Measurements from ENCODE around the gene EXD1. TPM values are rescaled to one million over a fixed set of nuclear protein-coding genes. Genes with fewer than 3 reads are reported as not detected.
"Not testable (repeated sequence)": the region's sequence is repeated elsewhere in the genome, so short reads cannot be mapped to it uniquely, and the experiment has no call there.

EXD1 gene, protein sequence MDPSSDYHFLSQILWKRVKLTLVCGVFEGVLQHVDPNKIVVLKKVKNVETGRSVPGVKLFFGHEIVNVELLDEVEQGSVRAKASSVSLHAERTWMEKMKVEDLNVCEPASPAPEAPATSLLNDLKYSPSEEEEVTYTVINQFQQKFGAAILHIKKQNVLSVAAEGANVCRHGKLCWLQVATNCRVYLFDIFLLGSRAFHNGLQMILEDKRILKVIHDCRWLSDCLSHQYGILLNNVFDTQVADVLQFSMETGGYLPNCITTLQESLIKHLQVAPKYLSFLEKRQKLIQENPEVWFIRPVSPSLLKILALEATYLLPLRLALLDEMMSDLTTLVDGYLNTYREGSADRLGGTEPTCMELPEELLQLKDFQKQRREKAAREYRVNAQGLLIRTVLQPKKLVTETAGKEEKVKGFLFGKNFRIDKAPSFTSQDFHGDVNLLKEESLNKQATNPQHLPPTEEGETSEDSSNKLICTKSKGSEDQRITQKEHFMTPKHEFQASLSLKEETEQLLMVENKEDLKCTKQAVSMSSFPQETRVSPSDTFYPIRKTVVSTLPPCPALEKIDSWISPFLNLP
- not detected for polyA plus RNA-seq

DNA sequence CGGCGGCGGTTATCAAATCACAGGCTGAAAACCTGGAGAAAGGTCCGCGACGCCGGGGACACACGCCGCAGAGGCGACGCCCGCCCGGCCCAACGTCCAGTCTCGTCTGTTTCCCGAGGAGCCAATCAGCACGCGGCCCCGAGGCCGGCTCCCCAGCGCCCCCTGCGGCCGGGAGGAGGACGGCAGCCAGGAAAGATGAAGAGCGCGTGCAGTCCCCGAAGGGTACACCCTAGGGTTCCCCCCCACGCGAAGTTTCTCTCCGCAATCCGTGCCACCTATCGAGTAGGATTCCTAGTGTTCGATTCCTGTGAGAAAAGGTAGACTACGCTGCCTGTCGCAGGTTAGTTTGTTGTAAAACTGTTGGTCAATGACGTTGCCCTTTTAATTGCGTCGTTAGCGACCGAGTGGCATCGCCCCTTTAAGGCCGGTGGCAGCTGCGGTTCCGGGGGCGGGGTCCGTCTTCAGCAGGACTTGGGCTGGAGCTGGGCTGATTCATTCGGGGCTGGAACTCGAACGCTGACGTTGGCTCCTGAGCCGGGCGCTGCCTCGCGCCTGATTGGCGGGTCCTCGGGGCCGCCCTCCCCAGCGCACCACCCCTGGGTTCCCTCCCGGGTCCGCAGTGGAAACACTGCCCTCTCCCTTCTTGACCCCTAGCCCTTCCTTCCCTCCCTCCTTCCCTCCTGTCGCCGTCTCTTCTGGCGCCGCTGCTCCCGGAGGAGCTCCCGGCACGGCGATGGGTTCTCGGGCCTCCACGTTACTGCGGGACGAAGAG lies at the start of gene EXD1, which contains the start of gene CHP1:
EXD1 (minus strand) TSS at position 108 of the 772 bp plus-strand sequence. CDS start 4,182 bp downstream, outside the sequence.
CHP1 (plus strand) TSS at position 619 of the 772 bp plus-strand sequence; CDS start at position 734, 115 bp downstream.
- H3K9me3 Mint-ChIP-seq = no peaks in the 10 kb centered on the region
- H3K4me3 Mint-ChIP-seq = peak within 1 kb of the TSS; percentile 92 to 95 (median 93)
- H3K36me3 Mint-ChIP-seq = no peaks in the 10 kb centered on the region
- peak within 1 kb of the TSS; percentile 81 to 92 (median 89) for H3K27ac Mint-ChIP-seq
- peaks cover 17 to 24% (median 18%) of the 10 kb centered on the region in 3 donors for H3K4me1 Mint-ChIP-seq
- H3K27me3 Mint-ChIP-seq = no peaks in the 10 kb centered on the region

GRCh38 chr15:41279535-41280283 lies 49.2 kb upstream of the EXD1 start:
- H3K9me3 Mint-ChIP-seq = no peaks in the 10 kb centered on the region
- no peaks in the 10 kb centered on the region for H3K27me3 Mint-ChIP-seq
- H3K4me3 Mint-ChIP-seq = no peak overlapping the region
- peaks cover 6 to 14% (median 11%) of the 10 kb centered on the region in 3 donors for H3K4me1 Mint-ChIP-seq
- H3K36me3 Mint-ChIP-seq = peaks cover 7% of the 10 kb centered on the region
- H3K27ac Mint-ChIP-seq = peak overlapping the region in 1 of 3 donors; percentile 6

DNA sequence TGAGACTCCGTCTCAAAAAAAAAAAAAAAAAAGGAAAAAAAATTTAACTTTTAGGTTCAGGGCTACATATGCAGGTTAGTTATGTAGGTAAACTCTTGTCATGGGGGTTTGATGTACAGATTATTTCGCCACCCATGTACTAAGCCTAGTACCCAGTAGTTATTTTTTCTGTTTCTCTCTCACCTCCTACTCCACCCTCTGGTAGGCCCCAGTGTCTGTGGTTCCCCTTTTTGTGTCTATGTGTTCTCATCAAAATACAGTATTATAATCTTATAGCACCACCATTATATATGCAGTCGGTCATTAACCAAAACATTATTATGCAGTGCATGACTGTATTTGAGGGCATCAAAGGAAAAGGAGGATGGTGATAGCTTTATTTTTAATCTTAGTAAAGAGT lies 47.8 kb upstream of the EXD1 start:
- H3K36me3 Mint-ChIP-seq = peaks cover 10% of the 10 kb centered on the region
- peaks cover under 1 to 7% (median 2%) of the 10 kb centered on the region in 3 donors for H3K4me1 Mint-ChIP-seq
- H3K27me3 Mint-ChIP-seq = no peaks in the 10 kb centered on the region
- no peak overlapping the region for H3K27ac Mint-ChIP-seq
- H3K4me3 Mint-ChIP-seq = no peak overlapping the region
- H3K9me3 Mint-ChIP-seq = no peaks in the 10 kb centered on the region

DNA sequence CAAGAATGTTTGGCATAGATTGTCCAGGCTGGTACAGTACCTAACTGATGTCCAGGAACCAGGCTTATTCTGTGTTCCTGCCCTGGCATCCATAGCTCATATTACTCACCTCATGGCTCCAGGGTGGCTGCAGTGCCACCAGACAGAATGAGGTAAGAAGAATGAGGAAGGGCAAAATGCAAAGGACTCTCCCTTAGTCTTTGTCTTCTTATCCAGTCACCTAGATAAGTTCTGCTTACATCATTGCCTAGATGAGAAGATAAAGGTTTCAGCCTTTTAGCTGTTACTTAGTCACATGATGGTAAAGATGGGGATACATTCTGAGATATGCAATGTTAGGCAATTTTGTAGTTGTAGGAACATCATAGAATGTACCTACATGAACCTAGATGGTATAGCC lies 46.3 kb upstream of the EXD1 start:
- no peaks in the 10 kb centered on the region for H3K27me3 Mint-ChIP-seq
- H3K9me3 Mint-ChIP-seq = no peaks in the 10 kb centered on the region
- H3K4me3 Mint-ChIP-seq = peak overlapping the region in 1 of 4 donors; percentile 11
- no peaks in the 10 kb centered on the region for H3K4me1 Mint-ChIP-seq
- no peak overlapping the region for H3K27ac Mint-ChIP-seq
- H3K36me3 Mint-ChIP-seq = peaks cover 10% of the 10 kb centered on the region

- H3K27me3 Mint-ChIP-seq = no peaks in the 10 kb centered on the region
- peaks cover 0 to 1% (median 0%) of the 10 kb centered on the region in 3 donors for H3K4me1 Mint-ChIP-seq
- H3K9me3 Mint-ChIP-seq = no peaks in the 10 kb centered on the region
- no peak overlapping the region for H3K27ac Mint-ChIP-seq
- H3K4me3 Mint-ChIP-seq = no peak overlapping the region
- peaks cover 6% of the 10 kb centered on the region for H3K36me3 Mint-ChIP-seq
Measured at GRCh38 chr15:41269887-41270286, 39.3 kb upstream of the EXD1 start.

- Mint-ChIP-seq H3K4me3 (no peak overlapping the region), H3K36me3 (peaks cover 4% of the 10 kb centered on the region), H3K4me1 (peaks cover 8 to 10% (median 9%) of the 10 kb centered on the region in 3 donors), H3K27me3 (no peaks in the 10 kb centered on the region), H3K9me3 (no peaks in the 10 kb centered on the region), H3K27ac (no peak overlapping the region)
Measured at GRCh38 chr15:41263891-41264351, 33.4 kb upstream of the EXD1 start.

GRCh38 chr15:41262571-41262970 lies 32.0 kb upstream of the EXD1 start:
- no peak overlapping the region for H3K4me3 Mint-ChIP-seq
- peaks cover 8% of the 10 kb centered on the region for H3K36me3 Mint-ChIP-seq
- H3K9me3 Mint-ChIP-seq = no peaks in the 10 kb centered on the region
- H3K4me1 Mint-ChIP-seq = peaks cover 12 to 17% (median 12%) of the 10 kb centered on the region in 3 donors
- H3K27me3 Mint-ChIP-seq = no peaks in the 10 kb centered on the region
- H3K27ac Mint-ChIP-seq = no peak overlapping the region

- H3K9me3 Mint-ChIP-seq, H3K4me3 Mint-ChIP-seq, H3K36me3 Mint-ChIP-seq, H3K27me3 Mint-ChIP-seq: not testable (repeated sequence)
- Mint-ChIP-seq H3K27ac (peak overlapping the region in 1 of 3 donors; percentile 61), H3K4me1 (peaks cover 10 to 17% (median 12%) of the 10 kb centered on the region in 3 donors)
Measured at GRCh38 chr15:41260924-41261323, 30.4 kb upstream of the EXD1 start.

DNA sequence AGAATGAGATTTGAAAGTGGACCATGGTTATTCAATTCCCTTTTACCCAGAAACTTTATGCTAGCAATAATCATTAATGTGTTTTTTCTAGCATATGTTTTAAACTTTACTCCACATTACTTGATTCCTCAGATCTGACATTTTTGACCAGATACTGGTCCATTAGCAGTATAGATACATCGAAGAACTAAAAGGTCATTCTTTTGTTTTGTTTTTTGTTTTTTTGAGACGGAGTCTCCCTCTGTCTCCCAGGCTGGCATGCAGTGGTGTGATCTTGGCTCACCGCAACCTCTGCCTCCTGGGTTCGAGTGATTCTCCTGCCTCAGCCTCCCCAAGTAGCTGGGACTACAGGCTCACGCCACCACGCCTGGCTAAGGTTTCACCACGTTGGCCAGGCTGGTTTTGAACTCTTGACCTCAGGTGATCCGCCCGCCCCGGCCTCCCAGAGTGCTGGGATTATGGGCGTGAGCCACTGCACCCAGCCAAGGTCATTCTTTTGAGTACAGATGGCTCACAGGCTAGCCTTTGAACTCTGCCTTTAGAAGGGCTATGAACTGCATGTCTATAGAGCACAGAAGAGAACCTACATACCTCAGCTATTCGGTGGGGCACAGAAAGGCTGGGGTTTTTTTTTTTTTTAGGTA lies 29.1 kb upstream of the EXD1 start:
- no peaks in the 10 kb centered on the region for H3K9me3 Mint-ChIP-seq
- no peaks in the 10 kb centered on the region for H3K27me3 Mint-ChIP-seq
- peaks cover 5% of the 10 kb centered on the region for H3K36me3 Mint-ChIP-seq
- H3K4me1 Mint-ChIP-seq = peaks cover 10 to 21% (median 14%) of the 10 kb centered on the region in 3 donors
- H3K27ac Mint-ChIP-seq = peak overlapping the region in 2 of 3 donors; percentile 21 to 93
- peak overlapping the region in 2 of 4 donors; percentile 79 to 81 for H3K4me3 Mint-ChIP-seq

DNA sequence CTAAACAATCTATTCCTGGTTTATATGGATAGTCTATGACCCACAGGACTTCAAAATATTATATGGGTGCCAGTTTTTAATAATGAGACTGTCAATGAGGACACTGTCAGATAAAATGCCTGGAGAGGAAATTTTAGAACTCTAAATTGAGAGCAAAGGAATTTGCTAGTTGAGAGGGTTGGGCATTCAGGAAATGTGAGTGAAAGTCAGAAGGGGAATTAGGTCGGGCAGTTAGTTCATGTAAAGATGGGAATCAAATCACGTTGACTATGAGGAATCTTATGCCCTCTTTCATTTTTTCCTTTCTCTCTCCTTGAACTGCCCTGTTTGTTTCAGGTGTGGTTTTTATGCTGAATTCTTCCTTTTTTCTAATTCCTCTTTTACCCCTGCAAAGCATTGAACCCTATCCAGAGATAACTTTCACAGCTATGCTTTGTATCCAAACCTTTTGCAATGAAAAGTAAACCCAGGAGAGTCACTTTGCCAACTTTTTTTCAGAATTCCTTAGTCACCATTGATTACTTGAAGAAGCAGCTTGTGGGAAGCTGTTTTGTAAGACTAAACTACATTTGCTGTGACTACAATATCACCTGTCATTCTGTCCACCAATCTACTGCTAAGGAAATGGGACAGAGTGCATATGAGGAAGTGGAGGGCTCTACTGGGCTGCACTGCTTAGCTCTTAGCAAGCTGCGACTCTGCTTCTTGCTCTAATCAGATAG lies 28.4 kb upstream of the EXD1 start:
- Mint-ChIP-seq H3K4me3 (peak overlapping the region in 3 of 4 donors; percentile 23 to 81 (median 67)), H3K4me1 (peaks cover 14 to 26% (median 19%) of the 10 kb centered on the region in 3 donors), H3K36me3 (peaks cover 5% of the 10 kb centered on the region), H3K27ac (peak overlapping the region; percentile 9 to 93 (median 21)), H3K27me3 (no peaks in the 10 kb centered on the region), H3K9me3 (no peaks in the 10 kb centered on the region)

- Mint-ChIP-seq H3K9me3 (no peaks in the 10 kb centered on the region), H3K27me3 (no peaks in the 10 kb centered on the region), H3K36me3 (peaks cover 3% of the 10 kb centered on the region), H3K4me1 (peaks cover 14 to 26% (median 19%) of the 10 kb centered on the region in 3 donors), H3K27ac (no peak overlapping the region), H3K4me3 (no peak overlapping the region)
Measured at GRCh38 chr15:41256577-41257038, 26.1 kb upstream of the EXD1 start.

DNA sequence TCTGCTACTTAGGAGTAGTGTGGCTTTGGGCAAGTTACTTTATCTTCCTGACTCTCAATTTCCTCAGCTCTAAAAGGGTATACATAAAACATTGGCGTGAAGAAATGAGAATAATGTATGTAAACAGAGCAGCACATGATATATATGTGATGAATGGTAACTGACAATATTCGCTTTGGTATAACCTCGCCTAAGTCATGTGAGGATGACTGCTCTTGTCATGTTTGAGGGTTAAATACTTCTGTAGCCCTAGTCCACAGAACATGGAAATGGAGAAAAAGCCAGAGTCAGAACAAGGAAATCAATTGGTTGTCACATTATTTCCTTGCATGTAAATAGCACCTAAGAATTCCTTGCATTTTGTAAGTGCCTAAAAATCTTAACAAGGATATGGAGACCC lies 25.5 kb upstream of the EXD1 start:
- Mint-ChIP-seq H3K4me3 (no peak overlapping the region), H3K4me1 (peaks cover 14 to 26% (median 19%) of the 10 kb centered on the region in 3 donors), H3K27me3 (no peaks in the 10 kb centered on the region), H3K9me3 (no peaks in the 10 kb centered on the region), H3K36me3 (peaks cover 3% of the 10 kb centered on the region), H3K27ac (no peak overlapping the region)

GRCh38 chr15:41254560-41254959 lies 24.0 kb upstream of the EXD1 start:
- Mint-ChIP-seq H3K4me3 (no peak overlapping the region), H3K27ac (no peak overlapping the region), H3K9me3 (no peaks in the 10 kb centered on the region), H3K36me3 (peaks cover 3% of the 10 kb centered on the region), H3K4me1 (peaks cover 14 to 23% (median 17%) of the 10 kb centered on the region in 3 donors), H3K27me3 (no peaks in the 10 kb centered on the region)

All from IgD-negative memory B cell (primary cell).